ENCODE results near the gene TRIM66. TPM values are rescaled to one million over a fixed set of nuclear protein-coding genes. Genes with fewer than 3 reads are reported as not detected.

The TRIM66 gene
- total RNA-seq, 1 donor from 2014 or later: 40.1 TPM

GRCh38 chr11:8656291-8656690 lies 26.2 kb downstream of the TRIM66 start:
- no peak for DNase-seq (ENCODE audit: low spot score)

- no peak for DNase-seq (ENCODE audit: low spot score)
Observed at GRCh38 chr11:8654503-8654902, 28.0 kb downstream of the TRIM66 start.

GRCh38 chr11:8652140-8652539 lies 30.3 kb downstream of the TRIM66 start:
- DNase-seq (ENCODE audit: low spot score): no peak

- no peak for DNase-seq (ENCODE audit: low spot score)
Observed at GRCh38 chr11:8650401-8650990, 32.0 kb downstream of the TRIM66 start.

GRCh38 chr11:8649361-8649760 lies 33.1 kb downstream of the TRIM66 start:
- no peak for DNase-seq (ENCODE audit: low spot score)

- DNase-seq (ENCODE audit: low spot score): no peak
Observed at GRCh38 chr11:8646873-8647272, 35.6 kb downstream of the TRIM66 start.

GRCh38 chr11:8642196-8642841 lies 40.1 kb downstream of the TRIM66 start:
- no peak for DNase-seq (ENCODE audit: low spot score)

- no peak for DNase-seq (ENCODE audit: low spot score)
Observed at GRCh38 chr11:8641332-8641731, 41.1 kb downstream of the TRIM66 start.

GRCh38 chr11:8640267-8640906 lies 42.1 kb downstream of the TRIM66 start:
- DNase-seq (ENCODE audit: low spot score): no peak

GRCh38 chr11:8639655-8640054 lies 42.8 kb downstream of the TRIM66 start:
- DNase-seq (ENCODE audit: low spot score): no peak

- no peak for DNase-seq (ENCODE audit: low spot score)
Observed at GRCh38 chr11:8638300-8638699, 44.2 kb downstream of the TRIM66 start.

- DNase-seq (ENCODE audit: low spot score): no peak
Observed at GRCh38 chr11:8636127-8636526, 46.3 kb downstream of the TRIM66 start.

GRCh38 chr11:8634498-8634897 lies 48.0 kb downstream of the TRIM66 start:
- no peak for DNase-seq (ENCODE audit: low spot score)

- DNase-seq (ENCODE audit: low spot score): no peak
Observed at GRCh38 chr11:8631395-8632118, 50.9 kb downstream of the TRIM66 start.

- no peak for DNase-seq (ENCODE audit: low spot score)
Observed at GRCh38 chr11:8624698-8625097, 57.8 kb downstream of the TRIM66 start.

- no peak for DNase-seq (ENCODE audit: low spot score)
Observed at GRCh38 chr11:8621147-8621546, 61.3 kb downstream of the TRIM66 start.

- no peak for DNase-seq (ENCODE audit: low spot score)
Observed at GRCh38 chr11:8617063-8617462, 65.4 kb downstream of the TRIM66 start.

GRCh38 chr11:8615291-8616032 lies 67.0 kb downstream of the TRIM66 start:
- DNase-seq (ENCODE audit: low spot score): no peak

- no peak for DNase-seq (ENCODE audit: low spot score)
Observed at GRCh38 chr11:8614497-8614896, 68.0 kb downstream of the TRIM66 start.

- DNase-seq (ENCODE audit: low spot score): no peak
Observed at GRCh38 chr11:8613036-8613435, 69.4 kb downstream of the TRIM66 start.

GRCh38 chr11:8612522-8612921 lies 69.9 kb downstream of the TRIM66 start:
- no peak for DNase-seq (ENCODE audit: low spot score)

- DNase-seq (ENCODE audit: low spot score): no peak
Observed at GRCh38 chr11:8610532-8611116, 71.8 kb downstream of the TRIM66 start.
